H1 (cell line): ENCODE results near the gene SYT2. TPM values are rescaled to one million over a fixed set of nuclear protein-coding genes. Genes with fewer than 3 reads are reported as not detected.

Experiments used
- CTCF ChIA-PET: fragments of 300-600 bp; sonication (Branson Sonifier 250); formaldehyde crosslinking; loops from one replicate; lab custom pipeline; 2021; ENCODE audit not compliant: partially characterized antibody; lab: Charles Lee
- POLR2A ChIA-PET: fragments of 300-600 bp; sonication (Branson Sonifier 250); formaldehyde crosslinking; loops from one replicate; lab custom pipeline; 2021; ENCODE audit warnings: inconsistent platforms; ENCODE audit not compliant: partially characterized antibody; lab: Charles Lee
- DNase-seq, 2 experiments: peaks; one replicate each; pipeline versions ENCODE4 v3.0.0 to v3.0.0-alpha.2; 2010 to 2022; ENCODE audit warnings: low spot score in 2 of 2, low read depth in 1 of 2, mixed read lengths in 1 of 2
- FAIRE-seq: peaks from 2 replicates; lab custom pipeline; 2011; peaks lifted over from hg19 to GRCh38; lab: Jason Lieb, UNC
- H2AFZ ChIP-seq: 2 replicates; pipeline ENCODE4 v1.8.1; 2012; ENCODE audit warnings: low read length, inconsistent platforms
- H2AK5ac ChIP-seq: 2 replicates; pipeline ENCODE4 v1.6.1; 2013; ENCODE audit warnings: low read depth, low read length
- H2BK120ac ChIP-seq: replicated peaks from 2 replicates; pipeline ENCODE3; 2013; ENCODE audit warnings: low read depth, low read length, inconsistent platforms
- H2BK12ac ChIP-seq: 2 replicates; pipeline ENCODE4 v1.6.1; 2013; ENCODE audit warnings: low read depth, low read length
- H2BK15ac ChIP-seq: 2 replicates; pipeline ENCODE4 v1.6.1; 2013; ENCODE audit warnings: low read length
- H2BK20ac ChIP-seq: 2 replicates; pipeline ENCODE4 v1.6.1; 2013; ENCODE audit warnings: low read length
- H2BK5ac ChIP-seq: 2 replicates; pipeline ENCODE4 v1.6.1; 2013; ENCODE audit warnings: low read depth, low read length
- H3K14ac ChIP-seq: 2 replicates; pipeline ENCODE4 v1.6.1; 2013; ENCODE audit warnings: inconsistent platforms; ENCODE audit not compliant: insufficient read length
- H3K18ac ChIP-seq: 2 replicates; pipeline ENCODE4 v1.6.1; 2013; ENCODE audit warnings: low read length; ENCODE audit errors: extremely low read depth
- H3K23ac ChIP-seq: 2 replicates; pipeline ENCODE4 v1.6.1; 2013; ENCODE audit warnings: inconsistent platforms; ENCODE audit not compliant: insufficient read length
- H3K23me2 ChIP-seq: 2 replicates; pipeline ENCODE4 v1.6.1; 2013; ENCODE audit warnings: low read depth, low read length
- H3K27ac ChIP-seq: 2 replicates; pipeline ENCODE4 v1.6.1; 2011; ENCODE audit warnings: low read depth, low read length, inconsistent platforms
- H3K27me3 ChIP-seq, 4 experiments: replicated peaks in 1 of 4; 1 replicate in 1 of 4; 2 replicates in 3 of 4; pipeline versions ENCODE4 v1.6.1 to v1.8.1; 2011 to 2013; ENCODE audit warnings: low read length in 3 of 4, mild to moderate bottlenecking in 3 of 4, inconsistent platforms in 2 of 4, mixed read lengths in 2 of 4, moderate library complexity in 1 of 4; ENCODE audit not compliant: control insufficient read depth in 3 of 4, insufficient read depth in 3 of 4; ENCODE audit errors: extremely low read depth in 1 of 4
- H3K36me3 ChIP-seq, 4 experiments: 2 replicates each; pipeline versions ENCODE4 v1.6.1 to v1.8.1; 2011 to 2013; ENCODE audit warnings: mild to moderate bottlenecking in 4 of 4, low read length in 3 of 4, moderate library complexity in 2 of 4, control low read depth in 1 of 4, inconsistent platforms in 1 of 4; ENCODE audit not compliant: insufficient read depth in 4 of 4, control insufficient read depth in 2 of 4
- H3K4ac ChIP-seq: replicated peaks from 2 replicates; pipeline ENCODE3; 2013; ENCODE audit warnings: low read length, low read depth, mixed read lengths, inconsistent platforms; ENCODE audit not compliant: insufficient read length
- H3K4me1 ChIP-seq, 4 experiments: replicated peaks in 1 of 4; 1 replicate in 1 of 4; 2 replicates in 3 of 4; pipeline versions ENCODE4 v1.6.1 to v1.8.1; 2011 to 2013; ENCODE audit warnings: low read length in 3 of 4, inconsistent platforms in 2 of 4, mixed read lengths in 1 of 4; ENCODE audit not compliant: insufficient read depth in 4 of 4, control insufficient read depth in 3 of 4
- H3K4me2 ChIP-seq, 2 experiments: 2 replicates each; pipeline versions ENCODE4 v1.6.1 to v1.8.1; 2011 to 2013; ENCODE audit warnings: low read depth in 2 of 2, low read length in 2 of 2, control low read depth in 1 of 2, inconsistent platforms in 1 of 2, mild to moderate bottlenecking in 1 of 2; ENCODE audit not compliant: insufficient read depth in 1 of 2
- H3K4me3 ChIP-seq, 4 experiments: fragments of 200-600, 300-600 bp in 1 of 4; sonication (generic), shearing (Covaris generic), sonication (Bioruptor Twin) in 1 of 4; 2 replicates each; pipeline versions ENCODE4 v1.5.1 to v1.8.1; 2011 to 2016; ENCODE audit warnings: low read length in 4 of 4, low read depth in 3 of 4, control low read depth in 2 of 4, inconsistent platforms in 2 of 4, mild to moderate bottlenecking in 2 of 4, mixed read lengths in 1 of 4, moderate library complexity in 1 of 4; ENCODE audit not compliant: insufficient read depth in 2 of 4; ENCODE audit errors: extremely low read depth in 1 of 4
- H3K56ac ChIP-seq: replicated peaks from 2 replicates; pipeline ENCODE3; 2013; ENCODE audit warnings: low read depth, mild to moderate bottlenecking, mixed read lengths, low read length, inconsistent platforms; ENCODE audit not compliant: insufficient read length
- H3K79me1 ChIP-seq: 2 replicates; pipeline ENCODE4 v1.6.1; 2013; ENCODE audit warnings: low read depth, low read length, control low read depth
- H3K79me2 ChIP-seq, 2 experiments: 2 replicates each; pipeline versions ENCODE4 v1.6.1 to v1.8.1; 2012 to 2013; ENCODE audit warnings: low read length in 2 of 2, mild to moderate bottlenecking in 2 of 2, inconsistent platforms in 1 of 2; ENCODE audit not compliant: insufficient read depth in 2 of 2, control insufficient read depth in 1 of 2
- H3K9ac ChIP-seq, 4 experiments: replicated peaks in 1 of 4; 1 replicate in 1 of 4; 2 replicates in 3 of 4; pipeline versions ENCODE4 v1.6.1 to v1.8.1; 2011 to 2013; ENCODE audit warnings: low read depth in 3 of 4, low read length in 3 of 4, control low read depth in 2 of 4, mild to moderate bottlenecking in 2 of 4, moderate library complexity in 2 of 4, inconsistent platforms in 1 of 4; ENCODE audit errors: extremely low read depth in 1 of 4
- H3K9me3 ChIP-seq, 2 experiments: 2 replicates each; pipeline versions ENCODE4 v1.6.1 to v1.8.1; 2012 to 2013; ENCODE audit warnings: mild to moderate bottlenecking in 2 of 2, moderate library complexity in 2 of 2, control low read depth in 1 of 2, inconsistent platforms in 1 of 2, low read depth in 1 of 2, low read length in 1 of 2, mixed read lengths in 1 of 2; ENCODE audit not compliant: insufficient read depth in 2 of 2
- H4K20me1 ChIP-seq, 2 experiments: replicated peaks in 1 of 2; 2 replicates each; pipeline versions ENCODE3 to v1.8.1; 2011 to 2013; ENCODE audit warnings: inconsistent platforms in 2 of 2, low read length in 2 of 2, mild to moderate bottlenecking in 1 of 2; ENCODE audit not compliant: insufficient read depth in 2 of 2, control insufficient read depth in 1 of 2
- H4K5ac ChIP-seq: 2 replicates; pipeline ENCODE4 v1.6.1; 2013; ENCODE audit warnings: low read length, low read depth, mixed read lengths, inconsistent platforms; ENCODE audit not compliant: insufficient read length
- H4K8ac ChIP-seq: 2 replicates; pipeline ENCODE4 v1.8.0; 2013; ENCODE audit warnings: mild to moderate bottlenecking, moderate library complexity, low read length, inconsistent platforms; ENCODE audit not compliant: insufficient read depth; ENCODE audit errors: extremely low read depth
- H4K91ac ChIP-seq: replicated peaks from 2 replicates; pipeline ENCODE3; 2013; ENCODE audit warnings: low read length, mixed read lengths, inconsistent platforms; ENCODE audit not compliant: insufficient read length
- BCL11A ChIP-seq, 2 experiments: IDR thresholded peaks; one replicate each; pipeline ENCODE4 v1.6.1; 2011; ENCODE audit warnings: low read depth in 2 of 2, low read length in 2 of 2, mild to moderate bottlenecking in 2 of 2
- EP300 ChIP-seq, 2 experiments: IDR thresholded peaks; 1 replicate in 1 of 2; 2 replicates in 1 of 2; pipeline ENCODE4 v1.6.1; 2011 to 2012; ENCODE audit warnings: low read depth in 2 of 2, low read length in 2 of 2, mild to moderate bottlenecking in 2 of 2, borderline replicate concordance in 1 of 2, inconsistent platforms in 1 of 2, moderate library complexity in 1 of 2
- GABPA ChIP-seq: IDR thresholded peaks from 2 replicates; pipeline ENCODE4 v1.6.1; 2011; ENCODE audit warnings: mild to moderate bottlenecking, low read length, moderate library complexity, borderline replicate concordance; ENCODE audit not compliant: insufficient read depth
- GTF2F1 ChIP-seq: IDR thresholded peaks from 2 replicates; pipeline ENCODE4 v1.6.1; 2012; ENCODE audit warnings: low read depth, low read length, improper control_type of control experiment, borderline replicate concordance
- RAD21 ChIP-seq, 2 experiments: IDR thresholded peaks in 1 of 2; conservative IDR thresholded peaks in 1 of 2; 2 replicates each; pipeline ENCODE4 v1.6.1; 2011; ENCODE audit warnings: low read depth in 2 of 2, low read length in 2 of 2, improper control_type of control experiment in 1 of 2, inconsistent platforms in 1 of 2, mild to moderate bottlenecking in 1 of 2, moderate library complexity in 1 of 2
- RFX5 ChIP-seq: IDR thresholded peaks from 2 replicates; pipeline ENCODE4 v1.6.1; 2011; ENCODE audit warnings: low read depth, low read length, improper control_type of control experiment, borderline replicate concordance
- RXRA ChIP-seq: IDR thresholded peaks from 2 replicates; pipeline ENCODE4 v1.6.1; 2011; ENCODE audit warnings: low read depth, mild to moderate bottlenecking, low read length, moderate library complexity; ENCODE audit not compliant: insufficient read depth
- SIX5 ChIP-seq: IDR thresholded peaks from 2 replicates; pipeline ENCODE4 v1.6.1; 2011; ENCODE audit warnings: mild to moderate bottlenecking, low read depth, low read length
- SP1 ChIP-seq: IDR thresholded peaks from 2 replicates; pipeline ENCODE4 v1.6.1; 2011; ENCODE audit warnings: low read depth, low read length
- WGBS, 2 experiments: shearing (Covaris generic) in 1 of 2; methylation state at CpG; one replicate each; pipeline versions ENCODE4 v1.1.6 to v1.1.7; 2013 to 2015; ENCODE audit warnings: low lambda C conversion rate in 2 of 2, mixed read lengths in 2 of 2, inconsistent platforms in 1 of 2, low coverage in 1 of 2, missing lambda C conversion rate in 1 of 2; ENCODE audit not compliant: insufficient replicate concordance in 2 of 2, insufficient coverage in 1 of 2, insufficient read length in 1 of 2; ENCODE audit errors: extremely low coverage in 1 of 2, missing lambda C conversion rate in 1 of 2; 5-methylcytosine and 5-hydroxymethylcytosine counted together
- polyA plus RNA-seq, 7 experiments: library from polyadenylated mRNA; depleted of rRNA in 3 of 7; stranded (reverse) in 5 of 7; unstranded in 2 of 7; fragments of >200 nt in 5 of 7; fragments of 200-250 nt in 2 of 7; gene quantifications; 1 replicate in 5 of 7; 2 replicates in 1 of 7; 4 replicates in 1 of 7; pipeline versions ENCODE4 v1.2.1 to v1.2.3, GENCODE V29; 2011 to 2013; ENCODE audit warnings: missing spikeins in 2 of 7, mixed read lengths in 2 of 7
- total RNA-seq: library from RNA; stranded (reverse); fragmentation: NEBNext Ultra II Directional; extraction: Animal tissue kit (Norgen Biotek cat#: 25700); gene quantifications from 2 replicates; pipeline ENCODE4 v1.2.1, GENCODE V29; 2021
- TF ChIP-seq, protein P1 (sequence below): IDR thresholded peaks from 2 replicates; pipeline ENCODE4 v1.6.1; 2012; ENCODE audit warnings: inconsistent platforms

Gene SYT2
- total and polyA plus RNA-seq, 2 of the 8 experiments (the other 6 are each of a cell fraction or from before 2014, with no cell fraction given): 2.8 to 11.0 TPM

- no peaks in the 10 kb centered on the region for H3K9me3 ChIP-seq
- peaks cover 0 to 15% (median 12%) of the 10 kb centered on the region in 4 experiments; a peak in 5 of 7 replicates for H3K27me3 ChIP-seq
- no peak overlapping the region for H3K56ac ChIP-seq
- ChIA-PET POLR2A (interaction anchor here (0.6 to 1.5 kb wide), 5 partner anchors 13 to 257 kb away, joined by 3 to 4 read pairs (median 3); no protein-coding TSS in a partner anchor), CTCF (interaction anchor here (0.6 to 1.9 kb wide), 14 partner anchors 10 to 174 kb away, joined by 3 to 9 read pairs (median 4); no protein-coding TSS in a partner anchor)
- H3K4me2 ChIP-seq: peak overlapping the region; percentile 23 to 46; a peak in 3 of 4 replicates
- no peak overlapping the region for H3K9ac ChIP-seq
- H4K91ac ChIP-seq: no peak overlapping the region
- no peak overlapping the region for H2BK5ac ChIP-seq
- H3K18ac ChIP-seq: peak overlapping the region; percentile 24; the same call in 1 of the 2 replicates
- no peaks in the 10 kb centered on the region for H3K36me3 ChIP-seq
- H3K4me3 ChIP-seq: no peak overlapping the region
- no peak overlapping the region for H3K27ac ChIP-seq
- H2AK5ac ChIP-seq: no peak overlapping the region
- no peak overlapping the region for H4K8ac ChIP-seq
- no peak overlapping the region for H2BK12ac ChIP-seq
- H2BK15ac ChIP-seq: 0 out of 2 replicates have a peak overlapping the region, but pooled peaks have one; percentile 29
- 66% methylated on average over 6 of the region's 7 CpGs; no CpG with 5 or more reads in 1 of the 2 experiments for WGBS, 2 experiments
- no peak overlapping the region for H3K14ac ChIP-seq
- H3K23ac ChIP-seq: no peak overlapping the region
- DNase-seq (no peak), FAIRE-seq (no peak)
- no peak overlapping the region for H2BK120ac ChIP-seq
- no peak overlapping the region for H4K5ac ChIP-seq
- peaks cover 9% of the 10 kb centered on the region for H3K23me2 ChIP-seq
- no peaks in the 10 kb centered on the region for H3K79me2 ChIP-seq
- H3K79me1 ChIP-seq: no peaks in the 10 kb centered on the region
- H2AFZ ChIP-seq: no peak overlapping the region
- H2BK20ac ChIP-seq: 0 out of 2 replicates have a peak overlapping the region, but pooled peaks have one; percentile 32
- no peaks in the 10 kb centered on the region for H4K20me1 ChIP-seq
- H3K4ac ChIP-seq: no peak overlapping the region
- peaks cover 7 to 22% (median 12%) of the 10 kb centered on the region in 4 experiments for H3K4me1 ChIP-seq
- no peak for TF ChIP-seq BCL11A (IDR thresholded peaks at IDR 0.05; ENCODE audit: low read depth in 2 of 2, low read length in 2 of 2)
- no peak for TF ChIP-seq GTF2F1
- TF ChIP-seq RXRA: no peak
- no peak for TF ChIP-seq RAD21 (IDR thresholded peaks at IDR 0.05 in 1 of 2, conservative IDR thresholded peaks at IDR 0.05 in 1 of 2; ENCODE audit: low read depth in 2 of 2, low read length in 2 of 2)
- TF ChIP-seq SP1: no peak
- no peak for TF ChIP-seq GABPA
- no peak for TF ChIP-seq SIX5
- TF ChIP-seq RFX5: no peak
- TF ChIP-seq, protein P1, sequence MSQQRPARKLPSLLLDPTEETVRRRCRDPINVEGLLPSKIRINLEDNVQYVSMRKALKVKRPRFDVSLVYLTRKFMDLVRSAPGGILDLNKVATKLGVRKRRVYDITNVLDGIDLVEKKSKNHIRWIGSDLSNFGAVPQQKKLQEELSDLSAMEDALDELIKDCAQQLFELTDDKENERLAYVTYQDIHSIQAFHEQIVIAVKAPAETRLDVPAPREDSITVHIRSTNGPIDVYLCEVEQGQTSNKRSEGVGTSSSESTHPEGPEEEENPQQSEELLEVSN: no peak
- TF ChIP-seq EP300 (IDR thresholded peaks at IDR 0.05; ENCODE audit: borderline replicate concordance in 1 of 2, low read depth in 2 of 2, low read length in 2 of 2): no peak
Observed at GRCh38 chr1:202638019-202638700, 72.1 kb downstream of the SYT2 start.
